GM10266 (cell line): Measurements from ENCODE around the gene CPOX.

Source experiments
- DNase-seq: peaks from one replicate; pipeline ENCODE4 v3.0.0; 2012; ENCODE audit errors: extremely low spot score
- CTCF ChIP-seq: IDR thresholded peaks from 2 replicates; pipeline ENCODE4 v1.5.1; 2012; ENCODE audit warnings: mild to moderate bottlenecking, low read depth; ENCODE audit not compliant: control insufficient read depth, insufficient read depth; ENCODE audit errors: missing control alignments

The CPOX gene

DNA sequence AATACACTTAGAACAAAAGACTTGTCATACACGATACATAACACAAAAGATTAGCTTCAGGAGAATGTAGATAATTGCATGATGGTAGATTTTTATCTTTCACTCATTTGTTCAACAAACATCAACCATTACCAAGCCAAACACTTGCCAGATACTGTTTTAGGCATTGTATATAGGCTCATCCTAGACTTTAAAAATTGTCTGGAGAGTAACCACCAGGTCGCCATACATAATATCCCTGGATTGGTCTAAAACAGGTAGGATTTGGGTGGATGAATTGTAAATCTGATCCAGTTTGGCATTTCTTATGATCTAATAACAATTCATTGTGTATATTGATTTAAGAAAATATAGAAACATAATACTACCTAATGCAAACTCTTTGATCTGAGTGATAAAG is 38.8 kb downstream of the CPOX start:
- no peak for TF ChIP-seq CTCF
- DNase-seq, result no peak

DNA sequence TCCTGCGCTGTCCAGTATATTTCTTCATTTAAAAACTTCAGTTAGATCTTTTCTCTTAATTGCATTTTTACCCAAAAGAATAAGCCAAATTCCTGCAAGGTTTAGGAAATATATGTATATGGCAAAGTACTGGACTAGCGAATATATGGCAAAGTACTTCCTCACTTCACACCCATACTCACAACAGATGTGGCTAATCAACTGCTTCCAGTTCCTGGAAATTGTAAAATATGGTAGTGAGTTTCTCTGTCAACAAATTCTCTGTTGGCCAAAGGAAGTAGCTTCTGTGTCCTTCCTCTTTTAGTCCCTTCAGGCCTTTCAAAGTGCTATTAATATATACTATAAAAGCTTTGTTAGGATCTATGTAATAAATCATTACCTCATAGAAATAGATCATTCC is 39.7 kb downstream of the CPOX start:
- no peak for DNase-seq

DNA sequence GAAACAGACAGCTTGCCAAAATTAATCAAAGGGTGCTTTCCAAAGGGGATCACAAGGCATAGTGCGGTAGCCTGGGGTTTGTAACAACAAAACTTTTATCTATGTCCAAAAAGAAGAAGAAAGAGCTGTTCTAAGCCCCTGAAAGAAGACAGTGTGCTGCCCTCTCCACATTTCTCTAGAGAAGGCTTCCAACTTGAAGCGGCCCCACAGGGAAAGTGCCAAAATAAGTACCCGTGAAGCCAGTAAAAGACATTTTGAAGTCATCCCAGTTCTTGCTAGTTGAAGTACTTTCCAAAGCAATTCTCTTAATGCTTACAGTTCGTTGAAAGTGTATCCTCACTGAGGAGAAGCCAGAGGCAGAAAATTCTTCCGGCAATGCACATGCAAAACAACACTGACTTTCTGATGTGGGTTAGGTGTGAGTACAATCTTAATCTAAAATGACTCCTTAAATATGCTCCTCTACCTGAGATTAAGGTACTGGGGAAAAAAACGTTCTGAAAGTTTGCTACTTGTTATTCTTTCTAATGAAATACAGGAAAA is 40.3 kb downstream of the CPOX start:
- DNase-seq, result no peak
- TF ChIP-seq CTCF, result no peak

More for the DNA sequence above, 39.7 kb downstream of the CPOX start:
- TF ChIP-seq CTCF, result no peak

GRCh38 chr3:98552232-98553020 is 41.0 kb downstream of the CPOX start:
- no peak for TF ChIP-seq CTCF
- no peak for DNase-seq

DNA sequence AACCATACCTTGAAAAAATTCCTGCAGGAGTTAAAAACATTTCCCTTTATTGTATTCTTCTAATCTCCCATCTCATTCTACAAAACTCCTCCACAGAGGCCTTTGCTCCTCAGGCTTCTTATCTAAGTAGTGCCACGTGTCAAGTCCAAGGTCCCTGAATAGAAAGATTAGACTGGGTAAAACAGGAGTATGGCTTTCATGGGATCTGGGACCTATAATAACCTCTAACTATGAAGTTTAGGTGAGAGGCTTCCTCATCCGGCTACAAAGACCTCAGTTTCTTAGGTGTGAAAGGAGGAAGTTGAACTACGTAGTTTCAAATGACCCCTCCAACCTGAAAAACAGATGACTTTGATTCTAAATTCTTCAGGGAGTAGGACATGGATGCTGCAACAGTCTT is 41.7 kb downstream of the CPOX start:
- TF ChIP-seq CTCF, result no peak
- DNase-seq, result no peak

DNA sequence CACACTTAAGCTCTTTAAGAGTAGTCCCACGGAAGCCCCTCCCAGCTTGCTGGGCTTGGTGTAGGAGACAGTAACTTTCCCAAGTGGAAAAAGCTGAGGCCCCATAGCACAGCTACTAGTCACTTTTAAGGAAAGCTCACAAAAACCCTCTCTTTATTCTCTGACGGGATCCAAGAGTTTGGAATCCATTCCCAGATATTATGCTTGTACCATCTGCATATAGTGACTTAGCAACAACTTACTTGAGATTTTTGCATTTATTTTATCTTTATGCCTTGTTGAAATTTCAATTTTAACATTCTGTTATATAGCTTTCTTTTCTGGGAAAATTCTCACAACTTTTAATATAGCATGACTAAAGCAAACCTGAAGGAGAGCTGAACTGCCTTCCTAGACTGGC is 42.2 kb downstream of the CPOX start:
- TF ChIP-seq CTCF, result no peak
- no peak for DNase-seq

DNA sequence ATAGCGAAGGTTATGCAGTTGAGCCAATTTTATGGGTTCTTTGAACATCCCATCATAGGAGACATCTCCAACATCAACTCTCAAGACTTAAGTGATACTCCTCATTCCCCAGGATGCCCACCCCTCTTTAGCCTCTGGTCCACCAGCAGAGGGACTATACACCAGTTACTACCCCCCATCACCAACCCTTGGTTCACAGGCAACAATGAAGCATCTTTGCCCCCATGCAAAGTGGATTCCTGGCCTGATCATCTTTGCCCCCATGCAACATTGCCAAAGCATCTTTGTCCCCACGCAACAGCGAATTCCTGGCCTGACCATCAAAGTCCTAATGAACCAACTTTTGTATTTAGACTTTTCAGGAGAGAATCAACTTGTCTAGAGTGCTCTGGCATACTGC is 42.6 kb downstream of the CPOX start:
- no peak for DNase-seq
- no peak for TF ChIP-seq CTCF
